Globus pallidus (tissue), 1 donor: ENCODE results near the gene RAMP3.
"Not testable (repeated sequence)": the region's sequence is repeated elsewhere in the genome, so short reads cannot be mapped to it uniquely, and the experiment has no call there.

Experiments used
- DNase-seq: peaks from one replicate; pipeline ENCODE4 v3.0.0-alpha.2; 2015; ENCODE audit warnings: low spot score

Gene RAMP3

DNA sequence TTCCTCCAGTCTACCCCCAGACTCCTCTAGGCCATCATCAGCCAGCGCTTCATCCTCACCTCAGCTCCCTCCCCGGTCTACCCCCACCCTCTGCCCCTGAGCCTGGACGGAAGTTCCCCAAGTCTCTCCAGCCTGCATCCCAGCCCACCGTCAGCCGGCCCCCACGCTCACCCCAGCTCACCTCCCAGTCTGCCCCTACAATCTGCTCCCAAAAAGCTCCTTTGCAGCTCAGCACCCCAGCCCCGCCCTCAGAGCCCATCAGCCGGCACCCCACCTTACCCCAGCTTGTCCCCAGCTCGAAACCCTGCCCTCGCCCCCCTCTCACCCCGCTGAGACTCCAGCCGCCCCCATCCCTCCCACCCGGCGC is 322 bp upstream of the RAMP3 start:
- DNase-seq, result no peak

DNA sequence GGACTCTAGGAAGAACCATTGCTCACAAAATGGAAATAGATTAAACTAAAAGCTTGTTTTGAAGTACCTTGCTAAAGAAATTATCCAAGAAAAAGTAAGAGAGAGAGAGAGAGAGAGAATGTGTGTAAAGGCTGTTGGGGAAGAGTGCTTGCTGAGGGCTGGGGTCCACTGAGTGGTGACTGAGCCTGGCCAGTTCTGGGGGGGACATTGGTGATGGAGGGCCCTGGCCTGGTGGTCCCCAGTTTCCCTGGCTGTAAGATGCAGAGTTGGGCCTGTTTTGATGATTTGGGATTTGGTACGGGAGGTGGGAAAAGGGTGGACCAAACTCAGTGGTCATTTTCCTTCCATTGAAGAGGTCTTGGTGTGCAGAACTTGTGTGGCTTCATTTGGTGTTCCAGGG is 880 bp downstream of the RAMP3 start:
- no peak for DNase-seq

DNA sequence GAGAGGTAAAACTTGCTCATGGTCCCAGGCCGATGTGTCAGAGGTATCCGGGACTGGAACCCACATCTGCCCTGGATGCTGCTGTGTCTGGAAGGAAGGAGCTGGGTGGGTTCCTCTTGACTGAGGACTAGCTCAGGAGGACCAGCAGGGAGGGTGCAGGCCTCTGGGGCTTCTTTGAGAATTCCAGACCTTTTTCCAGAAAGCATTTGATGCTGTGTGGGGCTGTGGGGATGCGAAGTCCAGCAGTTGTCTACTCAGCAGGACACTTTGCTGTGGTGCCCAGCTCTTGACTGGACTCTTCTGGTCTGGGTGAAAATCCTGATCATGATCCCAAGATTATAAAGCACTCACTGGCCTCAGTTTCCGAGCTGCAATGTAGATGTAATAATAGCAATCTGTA is 1.7 kb downstream of the RAMP3 start:
- no peak for DNase-seq

DNA sequence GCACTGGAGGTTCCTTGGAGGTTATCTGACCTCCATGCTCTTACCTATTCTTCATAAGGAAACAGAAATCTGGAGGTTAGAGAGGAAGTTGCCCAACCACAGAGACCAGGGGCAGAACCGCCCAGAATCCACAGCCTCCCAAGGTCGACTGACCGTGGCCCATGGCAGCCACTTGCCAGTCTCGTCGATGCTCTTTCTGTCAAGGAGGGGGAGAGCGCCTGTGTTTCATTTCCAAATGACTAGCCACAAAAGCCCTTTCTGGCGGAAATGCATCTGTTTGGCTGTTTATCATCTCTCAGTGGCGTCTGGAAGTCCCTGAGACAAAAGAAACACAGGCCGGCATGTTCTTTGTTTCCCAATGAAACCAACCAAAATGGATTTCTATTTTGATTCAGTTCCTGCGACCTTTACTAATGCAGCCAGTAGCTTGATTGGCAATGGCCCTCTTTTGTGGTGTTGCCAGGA is 2.9 kb downstream of the RAMP3 start:
- peak; percentile 50 for DNase-seq

DNA sequence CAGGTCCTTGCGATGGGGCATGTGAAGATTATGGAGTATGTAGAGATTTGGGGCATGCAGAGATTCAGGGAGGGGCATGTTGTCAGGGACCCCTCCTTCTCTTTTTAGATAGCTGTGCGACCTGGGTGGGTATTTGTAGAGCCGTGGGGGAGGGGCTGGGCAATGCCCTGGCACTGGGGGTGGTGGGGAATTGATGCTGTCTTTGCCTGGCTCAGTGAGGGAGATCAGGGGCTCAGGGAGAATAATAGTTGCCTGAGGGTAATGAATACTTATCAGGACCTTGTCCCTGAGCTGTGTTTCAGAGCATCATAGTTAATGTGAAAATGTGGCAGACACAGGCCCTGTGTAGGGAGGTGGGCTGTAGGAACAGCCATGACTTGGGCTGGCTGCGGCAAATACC is 3.5 kb downstream of the RAMP3 start:
- no peak for DNase-seq

DNA sequence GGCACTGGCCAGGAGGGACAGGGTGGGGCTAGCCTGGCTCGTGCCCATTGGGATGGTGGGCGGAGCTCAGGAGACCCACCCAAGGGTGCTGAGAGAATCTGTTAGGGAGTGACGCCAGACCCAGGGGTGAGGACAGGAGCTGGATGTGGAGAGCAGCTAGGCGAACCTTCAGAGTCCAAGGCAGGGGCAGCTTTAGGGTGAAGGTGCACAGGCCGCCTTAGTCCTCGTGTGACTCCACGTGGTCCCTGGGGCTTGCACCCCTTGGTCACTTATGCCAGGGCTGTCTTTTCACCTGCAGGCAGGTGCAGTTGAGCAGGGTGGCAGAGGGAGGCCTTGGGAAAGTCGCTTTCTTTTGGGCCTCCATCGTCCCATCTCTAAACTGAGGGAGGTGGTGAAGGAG is 4.3 kb downstream of the RAMP3 start:
- no peak for DNase-seq

GRCh38 chr7:45162311-45162845 is 4.8 kb downstream of the RAMP3 start:
- no peak for DNase-seq

GRCh38 chr7:45162943-45163691 is 5.5 kb downstream of the RAMP3 start:
- no peak for DNase-seq

DNA sequence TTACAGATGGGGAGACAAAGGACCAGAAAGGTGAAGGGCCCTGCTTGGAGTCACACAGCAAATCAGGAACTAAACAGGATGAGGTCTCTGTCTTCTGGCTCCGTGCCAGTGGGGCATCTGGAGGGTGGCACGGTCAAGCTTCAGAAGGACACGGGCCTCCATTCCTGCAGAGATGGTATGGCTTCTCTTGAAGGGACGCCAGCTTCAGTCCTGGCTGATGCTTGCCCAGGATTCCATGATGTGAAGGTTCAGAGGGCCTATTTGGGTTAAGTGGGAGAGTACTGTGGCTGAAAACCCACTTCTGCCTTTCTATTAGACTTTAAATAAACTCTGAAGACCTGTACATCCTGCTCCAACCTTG is 6.1 kb downstream of the RAMP3 start:
- DNase-seq, result no peak

DNA sequence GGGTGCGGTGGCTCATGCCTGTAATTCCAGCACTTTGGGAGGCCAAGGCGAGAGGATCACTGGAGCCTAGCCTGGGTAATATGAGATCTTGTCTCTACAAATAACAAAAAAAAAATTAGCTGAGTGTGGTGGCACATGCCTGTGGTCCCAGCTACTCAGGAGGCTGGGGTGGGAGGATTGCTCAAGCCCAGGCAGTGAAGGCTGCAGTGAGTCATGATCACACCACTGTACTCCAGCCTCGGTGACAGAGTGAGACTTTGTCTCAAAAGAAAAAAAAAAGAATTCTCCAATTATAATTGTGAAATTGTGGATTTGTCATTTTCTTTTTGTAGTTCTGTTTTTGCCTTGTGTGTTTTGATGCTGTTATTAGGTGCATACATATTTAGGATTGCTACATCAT is 6.7 kb downstream of the RAMP3 start:
- not testable (repeated sequence) for DNase-seq

DNA sequence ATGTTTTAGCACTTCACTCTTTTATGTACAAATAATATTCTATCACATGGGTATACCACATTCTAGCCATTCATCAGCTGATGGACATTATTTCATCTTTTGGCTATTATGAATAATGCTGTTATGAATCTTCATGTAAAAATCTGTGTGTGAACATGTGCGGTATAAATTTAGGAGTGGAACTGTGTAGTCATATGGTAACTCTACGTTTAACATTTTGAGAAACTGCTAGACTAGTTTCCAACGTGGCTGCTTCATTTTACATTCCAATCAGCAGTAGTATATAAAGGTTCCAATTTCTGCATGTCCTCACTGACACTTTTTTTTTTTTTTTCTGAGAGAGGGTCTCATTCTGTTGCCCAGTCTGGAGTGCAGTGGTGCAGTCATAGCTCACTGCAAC is 8.3 kb downstream of the RAMP3 start:
- no peak for DNase-seq

DNA sequence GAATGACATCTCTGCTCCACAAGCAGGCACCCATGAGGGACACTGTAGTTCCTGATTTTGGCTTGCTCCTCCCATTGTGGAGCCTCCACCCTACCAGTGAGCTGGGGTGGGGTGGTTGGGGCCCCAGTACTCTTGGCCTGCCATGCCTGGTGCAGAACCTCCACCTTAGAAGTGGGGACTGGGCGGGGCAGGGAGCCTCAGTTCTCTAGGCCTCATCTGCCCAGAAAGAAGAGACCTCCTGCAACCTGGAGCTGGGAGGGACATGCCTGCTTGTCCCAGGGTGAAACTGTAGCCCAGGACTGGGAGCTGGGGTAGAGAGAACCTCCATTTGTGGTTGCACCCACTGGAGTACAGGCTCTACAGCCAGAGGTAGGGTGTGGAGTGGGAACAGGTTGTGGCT is 14.4 kb downstream of the RAMP3 start:
- no peak for DNase-seq

- no peak for DNase-seq
These were observed 16.2 kb downstream of the RAMP3 start for GRCh38 chr7:45173596-45174327.

DNA sequence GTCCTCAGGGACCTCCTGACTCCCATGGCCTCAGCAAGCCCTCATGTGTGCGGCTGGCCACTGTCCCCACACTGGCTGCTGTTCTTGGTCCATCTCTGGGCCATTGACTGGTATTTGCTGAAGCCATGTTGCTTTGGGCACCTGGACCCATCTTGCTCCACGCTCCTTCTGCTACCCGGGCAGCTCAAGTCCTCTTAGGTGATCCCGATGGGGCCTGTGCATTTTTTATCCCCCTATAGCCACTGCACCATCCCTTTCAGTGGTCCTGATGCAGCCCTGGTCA is 16.7 kb downstream of the RAMP3 start:
- DNase-seq, result no peak

DNA sequence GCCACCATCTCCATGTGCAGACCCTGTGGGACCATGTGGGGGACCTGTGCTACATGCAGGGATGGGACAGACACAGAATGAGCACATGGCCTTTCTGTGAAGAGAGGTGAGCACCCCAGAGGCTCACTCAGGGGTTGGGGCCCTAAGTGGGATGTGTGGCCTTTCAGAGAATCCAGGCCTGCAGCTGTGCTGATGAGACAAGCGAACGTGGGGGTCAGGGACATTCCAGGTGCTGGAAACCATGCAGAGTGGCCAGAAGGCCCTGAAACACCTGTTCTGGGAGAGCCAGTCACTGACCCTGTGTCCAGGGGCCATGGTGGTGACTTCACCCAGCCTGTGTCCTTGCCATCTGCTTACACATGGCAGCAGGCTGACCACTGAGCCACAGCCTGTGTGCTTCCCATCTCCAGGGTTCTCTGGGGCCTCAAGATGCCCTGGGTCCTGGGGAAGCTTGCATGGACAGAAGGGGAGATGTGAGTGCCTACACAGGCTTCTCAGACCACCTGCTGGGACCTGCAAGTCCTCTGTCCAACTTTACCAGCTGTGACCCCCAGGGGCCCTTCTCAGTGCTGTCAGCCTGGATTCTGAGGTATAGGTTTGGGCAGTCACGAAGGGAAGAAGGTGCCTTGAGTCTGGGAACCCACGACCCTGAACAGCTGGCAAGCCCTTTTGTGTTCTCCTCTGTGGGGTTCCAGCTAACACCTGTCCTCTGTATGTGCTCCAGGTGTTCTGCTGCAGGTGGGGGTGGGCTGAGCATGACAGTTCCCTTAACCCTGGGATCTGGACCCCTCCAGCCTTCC is 17.6 kb downstream of the RAMP3 start:
- no peak for DNase-seq

DNA sequence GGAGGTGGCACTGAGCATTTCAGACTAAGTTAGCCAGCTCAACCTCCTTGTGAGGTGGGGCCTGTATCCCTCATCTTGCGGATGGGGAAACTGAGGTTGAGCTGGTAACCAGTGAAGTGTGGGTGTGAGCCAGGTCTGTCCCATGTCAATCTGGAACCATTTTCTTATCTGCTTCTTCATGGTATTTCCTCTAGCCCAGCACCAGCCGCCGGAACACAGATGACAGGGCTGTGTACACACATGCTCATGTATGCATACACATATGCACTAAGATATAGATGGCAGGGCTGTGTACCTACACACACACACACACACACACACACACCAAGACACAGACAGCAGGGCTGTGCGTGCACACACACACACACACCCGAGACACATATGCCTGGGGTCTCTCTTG is 18.5 kb downstream of the RAMP3 start:
- DNase-seq, result no peak

DNA sequence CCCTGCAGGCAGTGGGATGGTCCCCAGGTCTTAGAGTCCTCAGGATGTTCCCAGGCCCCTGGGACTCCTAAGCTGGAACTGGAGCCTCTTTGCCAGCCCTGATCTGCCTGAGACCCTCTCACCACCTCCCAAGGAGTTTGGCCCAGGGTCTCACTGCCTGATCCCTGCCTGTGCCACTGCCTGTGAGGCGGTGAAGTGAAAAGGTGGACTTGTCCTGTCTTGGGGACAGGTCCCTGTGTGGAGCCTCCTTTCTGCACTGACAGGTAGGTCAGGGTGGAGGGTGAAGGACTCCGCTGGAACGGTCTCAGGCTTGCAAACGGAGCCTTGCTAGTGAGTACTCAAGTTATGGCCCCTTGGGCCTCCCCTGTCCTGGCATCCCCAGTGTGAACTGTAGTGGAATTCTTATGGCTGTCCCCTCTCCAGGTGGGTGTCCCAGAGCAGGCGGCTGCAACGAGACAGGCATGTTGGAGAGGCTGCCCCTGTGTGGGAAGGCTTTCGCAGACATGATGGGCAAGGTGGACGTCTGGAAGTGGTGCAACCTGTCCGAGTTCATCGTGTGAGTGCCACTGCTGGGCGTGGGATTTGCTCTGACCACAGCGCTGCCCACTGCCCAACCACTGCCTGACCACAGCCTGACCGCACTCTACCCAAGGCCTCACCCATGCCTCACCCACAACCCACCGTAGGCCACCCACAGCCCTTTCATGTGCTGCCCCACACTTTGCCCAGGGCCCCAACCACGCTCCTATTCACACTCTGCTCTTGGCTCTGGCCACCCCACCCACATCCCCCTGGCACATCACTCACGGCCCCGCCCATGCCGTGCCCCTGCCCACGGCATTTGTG is 19.5 kb downstream of the RAMP3 start:
- no peak for DNase-seq

DNA sequence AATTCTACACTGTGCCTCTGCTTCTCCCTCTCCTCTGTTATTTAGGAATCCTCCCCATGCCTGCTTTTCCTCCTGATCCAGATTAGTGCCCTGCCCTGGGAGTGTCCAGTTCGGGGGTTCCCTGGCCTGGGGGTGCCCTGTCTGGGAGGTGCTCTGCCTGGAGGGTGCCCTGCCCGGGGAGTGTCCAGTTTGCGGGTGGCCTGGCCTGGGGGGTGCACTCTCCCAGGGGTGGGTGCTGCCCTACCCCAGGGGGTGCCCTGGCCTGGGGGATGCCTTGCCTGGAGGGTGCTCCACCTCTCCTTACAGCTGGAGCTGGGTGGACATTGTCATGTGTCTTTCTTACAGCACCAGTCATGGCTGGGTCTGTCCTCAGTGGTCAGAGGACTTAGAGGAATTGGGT is 20.2 kb downstream of the RAMP3 start:
- no peak for DNase-seq

DNA sequence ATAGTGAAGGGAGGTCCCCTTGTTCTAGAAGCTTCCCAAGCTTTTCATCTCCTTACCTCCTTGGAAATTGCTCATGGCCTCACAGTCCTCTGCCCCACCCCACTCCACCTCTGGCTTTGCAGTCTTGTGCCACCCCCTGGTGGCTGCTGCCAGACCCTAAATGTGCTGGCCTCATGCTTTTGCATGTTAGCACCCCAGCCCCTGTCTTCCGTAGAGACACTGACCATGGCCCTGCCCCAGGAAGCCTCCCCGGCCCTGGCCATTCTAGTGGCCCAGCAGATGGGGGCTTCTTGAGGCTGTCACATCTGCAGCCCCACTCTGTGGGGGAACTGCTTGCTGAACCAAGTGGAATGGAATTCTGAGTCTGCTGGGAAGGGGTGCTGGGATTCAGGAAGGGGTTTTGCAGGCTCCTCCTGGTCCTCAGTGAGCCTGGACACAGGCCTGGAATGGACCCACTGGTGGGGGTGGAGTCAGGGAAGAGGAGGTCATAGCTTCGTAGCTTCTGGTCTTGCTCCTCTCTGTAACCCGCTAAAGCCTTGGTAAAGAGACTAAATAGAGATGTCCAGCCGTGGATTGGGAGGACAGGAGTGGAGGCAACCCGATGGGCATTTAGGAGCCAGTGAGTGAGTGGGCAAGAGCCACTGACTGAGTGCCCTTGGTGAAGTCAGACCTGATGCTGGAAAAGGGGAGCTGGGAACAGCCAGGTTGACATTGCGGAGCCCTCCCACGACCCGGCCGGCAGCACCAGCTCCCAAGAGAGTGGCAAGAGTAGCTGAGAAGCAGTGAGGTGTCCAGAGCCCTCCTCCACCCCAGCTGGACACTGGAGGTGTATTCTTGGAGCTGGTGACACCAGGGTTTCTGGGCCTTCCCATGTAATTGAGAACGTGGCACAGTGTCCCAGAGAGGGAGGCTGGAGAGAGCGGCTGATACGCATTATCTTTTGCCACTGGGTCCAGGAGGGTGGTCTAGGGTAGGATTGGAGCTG is 20.9 kb downstream of the RAMP3 start:
- no peak for DNase-seq

DNA sequence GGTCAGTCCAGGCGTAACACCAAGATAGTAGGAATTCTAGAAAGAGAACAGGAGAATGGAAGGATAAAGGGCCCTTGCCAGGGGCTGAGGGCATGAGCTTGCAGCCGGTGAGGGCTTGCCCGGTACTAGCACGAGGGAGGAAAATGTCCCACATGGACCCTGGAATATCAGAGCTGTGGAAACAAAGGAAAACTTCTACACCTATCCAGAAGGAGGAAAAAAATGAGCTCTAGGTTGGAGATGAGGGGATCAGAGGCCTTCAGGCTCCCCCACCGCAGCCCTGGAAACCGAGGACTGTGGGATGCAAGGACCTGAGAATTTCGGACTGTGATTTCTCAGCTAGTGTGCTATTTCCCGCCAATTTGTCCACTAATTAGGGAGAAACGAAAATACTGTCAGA is 22.1 kb downstream of the RAMP3 start:
- no peak for DNase-seq
